NAMALWA (cell line): ENCODE measurements around the gene PARVG.

Experiments used
- DNase-seq: peaks from one replicate; pipeline ENCODE4 v3.0.0-alpha.2; 2015; ENCODE audit warnings: low spot score

Gene PARVG

DNA sequence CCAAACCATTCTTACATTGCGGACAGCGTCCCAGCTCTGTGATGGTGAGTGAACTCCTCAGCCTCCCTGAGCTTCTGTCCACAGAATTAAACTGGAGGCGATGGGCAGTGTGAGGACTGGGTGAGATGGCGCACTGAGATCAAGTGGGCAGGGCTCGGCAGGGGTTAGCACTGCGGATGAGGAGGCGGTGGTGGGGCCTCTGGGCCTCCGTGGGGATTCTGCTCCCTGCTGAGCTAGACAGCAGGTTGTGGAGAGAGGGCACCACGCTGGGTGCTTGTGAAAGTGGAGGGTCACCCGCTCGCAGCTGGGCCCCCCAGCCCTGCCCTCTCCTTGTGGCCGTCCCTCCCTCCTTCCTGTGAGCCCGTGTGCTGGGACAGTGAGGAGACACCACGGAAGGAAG, 25.6 kb upstream of the PARVG start:
- no peak for DNase-seq

DNA sequence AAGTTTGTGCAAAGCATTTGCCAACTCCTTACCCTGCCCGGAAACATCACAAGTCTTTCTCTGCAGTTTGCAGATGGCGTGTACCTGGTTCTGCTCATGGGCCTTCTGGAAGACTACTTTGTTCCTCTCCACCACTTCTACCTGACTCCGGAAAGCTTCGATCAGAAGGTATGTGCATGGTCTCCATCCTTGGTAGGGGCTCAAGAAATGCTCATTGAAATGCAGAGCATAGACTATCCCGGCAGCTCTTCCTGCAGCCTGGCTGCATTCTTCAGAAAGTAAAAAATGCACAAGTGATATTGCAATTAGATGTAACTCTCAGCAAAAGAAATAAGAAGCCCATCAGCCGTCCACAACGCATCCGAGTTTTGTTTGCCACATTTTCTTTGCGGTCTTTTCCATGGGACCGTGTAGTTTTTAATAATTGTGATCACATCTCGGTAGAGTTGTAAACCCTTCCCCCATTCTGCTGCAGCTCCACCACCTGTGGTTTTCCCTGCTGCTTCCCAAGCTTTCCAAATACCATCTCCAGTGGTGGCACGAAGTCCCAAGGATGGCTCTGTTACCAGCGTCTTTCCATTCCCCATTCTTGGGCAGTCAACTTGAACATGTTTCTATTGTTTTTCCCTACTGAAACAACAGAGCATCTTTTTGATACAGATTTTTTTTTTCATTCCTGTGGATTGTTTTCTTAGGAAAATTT, 22.7 kb upstream of the PARVG start:
- no peak for DNase-seq

DNA sequence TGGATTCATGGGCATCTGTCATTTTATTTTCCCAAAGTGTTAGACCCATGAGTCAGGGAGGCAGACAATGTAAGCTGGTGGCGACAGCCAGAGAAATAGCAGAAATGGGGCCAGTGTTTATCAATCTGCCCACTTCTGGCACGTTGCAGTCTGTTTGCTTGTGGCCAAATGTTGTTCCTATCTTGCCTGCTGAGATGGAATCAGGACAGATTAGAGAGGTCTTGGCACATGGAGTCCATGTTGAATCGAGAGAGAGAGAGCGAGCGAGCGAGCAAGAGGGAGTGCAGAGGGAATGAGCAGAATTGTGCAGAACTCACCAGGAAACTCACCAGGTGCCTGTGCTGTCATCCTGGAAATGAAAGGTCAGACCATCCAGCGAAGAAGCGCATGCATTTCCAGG, 21.9 kb upstream of the PARVG start:
- no peak for DNase-seq

DNA sequence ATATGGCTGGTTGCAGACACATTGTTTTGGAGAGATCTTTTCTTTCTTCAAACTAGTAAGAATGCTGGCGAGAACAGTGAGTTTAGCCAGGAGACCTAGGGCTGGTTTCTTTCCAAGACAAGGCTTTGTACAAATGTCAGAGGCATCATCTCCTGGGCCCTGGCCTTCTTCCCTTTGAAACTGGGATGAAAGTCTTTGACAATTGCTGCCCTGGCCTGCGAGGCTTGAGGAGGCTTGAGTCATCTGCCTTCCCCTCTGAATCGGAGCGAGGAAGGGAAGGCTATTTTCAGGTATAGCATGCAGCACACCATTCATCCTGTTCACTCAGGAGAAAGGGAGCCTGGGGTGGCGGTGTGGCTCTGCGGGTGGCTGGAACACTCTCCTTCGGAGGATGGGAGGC, 21.5 kb upstream of the PARVG start:
- no peak for DNase-seq

DNA sequence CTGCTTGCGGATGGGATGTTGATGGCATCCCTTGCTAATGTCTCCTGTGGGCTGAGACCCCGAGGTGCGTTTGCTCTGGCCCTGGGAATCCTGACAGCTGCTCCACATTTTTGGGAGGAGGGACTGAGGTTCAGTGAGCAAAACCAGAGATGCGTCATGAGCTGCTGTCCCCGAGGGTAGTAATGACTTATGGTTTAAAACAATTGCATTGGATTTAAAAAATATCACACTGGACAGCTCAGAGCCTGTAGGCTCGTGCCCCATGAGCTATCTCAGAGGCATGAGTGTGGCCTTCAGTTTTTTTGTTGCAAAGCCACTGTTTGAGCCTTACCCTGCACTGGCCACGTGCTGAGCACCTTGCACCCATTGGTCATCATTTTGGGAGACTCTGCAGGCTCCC, 20.9 kb upstream of the PARVG start:
- DNase-seq = no peak

DNA sequence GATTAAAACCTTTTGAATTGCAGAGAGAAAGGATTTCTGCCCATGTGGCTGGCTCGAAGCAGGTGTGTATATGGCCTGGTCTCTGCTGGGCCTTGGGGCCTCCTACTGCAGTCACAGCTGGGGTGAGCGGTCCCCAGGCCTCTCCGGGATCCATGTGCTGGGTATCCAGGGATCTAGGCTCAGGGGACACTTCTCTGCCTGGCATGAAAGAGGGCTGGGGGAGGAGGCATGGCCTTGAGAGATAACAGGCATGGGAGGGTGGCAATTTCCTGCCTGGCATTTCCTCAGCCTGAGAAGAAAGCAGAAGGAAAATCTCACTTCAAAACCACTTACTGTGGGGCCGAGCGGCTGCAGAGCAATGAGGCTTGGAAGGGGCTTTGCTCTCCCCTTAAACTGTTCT, 20.3 kb upstream of the PARVG start:
- DNase-seq = no peak

DNA sequence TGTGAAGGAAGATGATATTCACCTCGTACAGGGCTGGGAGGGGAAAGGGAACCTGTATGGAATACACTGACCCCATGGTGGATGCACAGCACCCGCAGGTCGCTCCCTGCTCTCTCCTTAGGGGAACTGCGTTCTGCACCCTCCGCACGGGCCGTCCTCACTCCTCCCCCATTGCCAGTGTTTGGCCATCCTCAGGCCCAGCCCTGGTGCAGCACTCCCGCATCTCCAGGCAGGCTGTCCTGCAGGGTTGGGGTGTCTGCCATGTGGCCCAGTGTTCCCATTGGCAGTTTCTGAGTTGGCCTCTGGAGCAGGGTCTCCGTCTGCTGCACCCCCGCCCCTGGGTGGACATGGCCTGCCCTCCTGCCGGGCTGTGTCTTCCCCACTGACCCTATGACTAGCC, 19.1 kb upstream of the PARVG start:
- no peak for DNase-seq

DNA sequence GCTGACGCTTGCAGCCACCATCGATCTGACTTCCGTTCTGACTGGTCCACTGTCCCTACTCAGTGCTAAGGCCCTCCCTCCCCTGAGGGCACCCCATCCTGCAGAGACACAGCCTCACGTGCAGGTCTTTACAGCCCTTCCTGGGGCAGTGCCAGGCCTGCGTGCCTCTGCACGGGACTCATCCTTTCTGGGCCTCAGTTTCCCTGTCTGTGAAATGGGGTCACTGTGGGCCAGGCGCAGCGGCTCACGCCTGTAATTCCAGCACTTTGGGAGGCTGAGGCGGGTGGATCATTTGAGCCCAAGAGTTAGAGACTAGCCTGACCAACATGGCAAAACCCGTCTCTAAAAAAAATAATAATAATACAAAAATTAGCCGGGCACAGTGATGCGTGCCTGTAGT, 17.8 kb upstream of the PARVG start:
- DNase-seq = no peak

DNA sequence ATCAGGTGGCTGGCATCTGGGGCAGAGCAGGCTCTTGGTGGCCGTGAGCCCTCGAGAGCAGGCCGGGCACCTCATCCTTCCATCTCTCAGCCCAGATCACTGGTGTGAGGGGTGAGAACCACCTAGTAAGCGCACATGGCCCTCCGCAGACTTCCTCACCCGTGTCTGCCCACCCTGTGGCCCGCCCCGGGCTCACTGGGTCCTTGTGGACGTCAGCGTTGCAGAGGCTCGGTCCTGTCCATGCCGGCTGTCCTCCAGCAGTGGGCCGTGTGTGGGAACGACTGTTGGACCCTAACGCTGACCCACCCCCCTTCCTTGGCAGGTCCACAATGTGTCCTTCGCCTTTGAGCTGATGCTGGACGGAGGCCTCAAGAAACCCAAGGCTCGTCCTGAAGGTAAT, 17.2 kb upstream of the PARVG start:
- DNase-seq = no peak

DNA sequence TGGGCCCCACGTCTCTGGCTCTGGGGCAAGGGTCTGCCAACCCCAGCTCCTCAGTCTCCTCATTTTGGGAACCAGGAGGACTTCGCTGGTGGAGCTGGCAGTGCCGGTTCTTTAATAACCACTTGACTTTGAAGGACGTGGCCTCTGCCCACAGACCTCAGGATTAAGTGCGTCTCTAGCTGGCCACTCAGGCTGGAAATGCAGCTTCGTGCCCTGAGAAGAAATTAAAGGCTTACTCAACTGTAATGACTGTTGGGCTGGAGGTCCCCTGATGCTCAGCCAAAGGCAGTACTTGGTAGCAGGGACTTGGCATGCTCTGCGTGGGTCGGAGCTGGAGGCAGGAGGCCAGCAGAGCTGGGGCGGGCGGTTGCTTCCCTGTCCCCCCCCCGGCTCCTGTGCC, 16.7 kb upstream of the PARVG start:
- no peak for DNase-seq

DNA sequence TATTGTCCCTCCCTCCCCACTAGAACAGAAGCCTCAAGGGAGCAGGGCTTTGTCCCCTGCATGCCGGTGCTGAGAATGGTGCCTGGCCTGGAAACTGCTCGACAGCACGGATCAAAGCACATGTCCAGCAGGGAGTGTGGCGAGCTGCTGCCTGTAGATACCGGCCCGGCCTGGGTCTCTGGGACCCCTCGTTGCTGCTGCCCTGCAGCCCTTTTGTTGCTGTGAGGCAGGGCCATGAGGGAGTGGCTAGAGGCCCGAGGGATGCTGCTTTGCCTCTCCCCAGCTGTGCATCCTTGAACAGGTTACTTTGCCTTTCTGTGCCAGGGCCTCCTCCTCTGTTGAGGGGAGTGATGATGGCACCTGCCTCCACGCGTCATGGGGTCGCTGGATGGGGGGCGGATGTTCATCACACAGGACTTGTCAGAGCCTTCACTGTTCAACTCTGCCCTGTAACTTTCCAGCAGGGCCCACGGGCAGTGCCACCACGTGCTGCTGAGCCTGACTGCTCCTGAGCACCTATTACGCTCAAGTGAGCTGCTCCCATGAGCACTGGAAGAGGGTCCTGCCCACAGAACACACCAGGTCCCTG, 15.3 kb upstream of the PARVG start:
- no peak for DNase-seq

DNA sequence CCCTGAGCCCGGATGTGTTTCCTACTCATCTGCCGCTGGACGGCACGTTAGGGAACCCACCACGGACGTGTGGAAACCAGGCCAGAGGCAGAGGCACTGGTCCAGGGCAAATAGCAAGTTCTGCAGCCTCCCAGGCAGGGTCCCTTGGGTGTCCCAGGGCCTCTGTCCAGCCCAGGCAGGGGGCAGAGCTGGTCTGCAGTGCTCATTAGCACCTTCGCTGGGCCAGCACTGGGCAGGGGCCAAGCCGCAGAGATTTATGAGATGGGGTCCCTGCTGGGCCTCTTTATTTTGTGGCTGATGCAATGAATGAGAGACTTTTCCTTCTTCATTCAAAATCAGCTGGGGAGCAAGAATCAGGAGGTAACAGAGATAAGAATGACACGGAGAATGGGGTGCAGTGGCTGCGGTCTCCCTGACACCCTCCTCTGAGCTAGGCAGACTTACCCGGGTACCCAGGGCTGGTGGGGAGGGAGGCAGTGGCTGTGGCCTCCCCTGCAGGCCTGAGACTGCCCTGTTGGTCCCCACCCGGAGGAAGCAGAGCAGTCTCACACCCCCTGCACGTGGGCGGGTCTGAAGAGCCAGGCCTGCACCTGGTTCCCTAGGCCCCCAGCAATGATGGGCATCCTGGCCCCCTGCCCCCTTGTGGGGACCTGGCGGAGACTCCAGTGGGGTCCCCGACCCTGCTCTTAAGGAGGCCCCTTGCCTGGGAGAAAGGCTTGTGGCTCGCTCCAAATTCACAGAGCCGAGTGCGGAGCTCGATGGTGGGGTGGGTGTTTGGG, 14.0 kb upstream of the PARVG start:
- DNase-seq = no peak

DNA sequence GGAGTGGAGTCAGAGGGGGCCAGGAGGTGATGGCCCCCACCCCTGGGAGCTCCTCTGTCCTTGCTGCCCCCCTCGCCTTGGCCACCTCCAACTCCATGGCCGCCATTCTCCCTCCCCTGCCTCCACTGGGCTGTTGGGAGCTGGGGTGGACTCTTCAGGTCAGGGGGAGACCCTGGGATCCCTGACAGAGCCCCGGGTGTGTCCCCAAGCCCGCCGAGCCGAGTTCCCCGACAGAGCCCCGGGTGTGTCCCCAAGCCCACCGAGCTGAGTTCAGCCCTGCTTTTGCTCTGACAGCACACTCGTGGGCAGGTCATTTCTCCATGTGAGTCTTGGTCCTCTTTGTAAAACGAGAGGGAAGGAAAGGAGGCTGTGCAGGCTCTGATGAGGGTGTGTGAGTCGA, 13.2 kb upstream of the PARVG start:
- DNase-seq = no peak

DNA sequence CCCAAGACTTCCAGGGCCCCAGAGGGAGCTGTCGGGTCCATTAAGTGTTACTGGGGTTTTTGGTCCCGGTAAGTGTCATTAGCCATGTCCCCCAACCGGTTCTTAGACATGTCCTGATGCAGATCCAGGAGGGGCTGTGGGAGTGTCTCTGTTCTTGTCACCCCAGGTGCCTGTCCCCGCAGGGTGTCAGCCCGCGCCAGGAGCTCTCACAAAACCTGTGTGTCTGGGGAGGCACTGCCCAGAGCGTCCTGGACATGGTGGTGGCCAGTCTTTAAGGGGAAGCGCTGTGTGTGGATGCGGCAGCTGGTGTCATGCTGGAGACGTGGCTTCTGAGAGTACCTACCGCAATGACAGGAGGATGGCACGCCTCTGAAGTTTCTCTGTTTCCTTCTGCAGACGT, 12.5 kb upstream of the PARVG start:
- no peak for DNase-seq

DNA sequence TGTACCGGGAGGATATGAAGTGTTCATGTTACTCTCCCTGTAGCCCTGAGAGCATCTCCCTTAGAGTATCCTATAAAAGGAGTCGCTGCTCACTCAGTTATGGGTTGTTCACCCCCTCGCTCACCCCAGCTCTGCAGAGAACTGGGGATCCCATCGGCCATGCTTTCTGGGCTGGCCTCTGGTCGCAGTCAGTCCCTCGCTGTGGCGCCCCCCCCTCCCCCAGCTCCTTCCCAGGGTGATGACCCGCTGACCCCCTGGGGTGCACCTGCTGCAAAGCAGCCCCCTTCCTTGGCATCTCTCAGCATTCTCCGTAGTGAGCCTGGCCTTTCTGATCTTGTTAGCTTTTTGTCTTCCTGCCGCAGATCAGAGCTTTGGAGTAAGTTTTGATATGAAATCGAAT, 10.3 kb upstream of the PARVG start:
- DNase-seq = no peak

DNA sequence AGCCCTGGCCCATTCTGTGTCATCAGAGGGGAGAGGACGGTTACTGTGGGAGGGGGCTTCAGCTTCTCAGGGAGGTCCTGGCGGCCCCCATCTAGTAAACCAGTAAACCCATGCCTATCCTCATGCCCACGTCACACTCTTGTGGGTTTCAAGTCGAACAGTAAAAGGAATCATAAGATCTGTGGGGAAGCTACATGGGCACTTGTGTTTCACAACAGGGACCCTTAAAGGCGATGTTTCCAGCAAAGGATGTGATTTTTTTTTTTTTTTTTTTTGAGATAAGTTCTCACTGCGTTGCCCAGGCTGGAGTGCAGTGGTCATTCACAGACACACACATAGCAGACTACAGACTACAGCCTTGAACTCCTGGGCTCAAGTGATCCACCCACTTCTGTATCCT, 9.2 kb upstream of the PARVG start:
- DNase-seq = no peak

DNA sequence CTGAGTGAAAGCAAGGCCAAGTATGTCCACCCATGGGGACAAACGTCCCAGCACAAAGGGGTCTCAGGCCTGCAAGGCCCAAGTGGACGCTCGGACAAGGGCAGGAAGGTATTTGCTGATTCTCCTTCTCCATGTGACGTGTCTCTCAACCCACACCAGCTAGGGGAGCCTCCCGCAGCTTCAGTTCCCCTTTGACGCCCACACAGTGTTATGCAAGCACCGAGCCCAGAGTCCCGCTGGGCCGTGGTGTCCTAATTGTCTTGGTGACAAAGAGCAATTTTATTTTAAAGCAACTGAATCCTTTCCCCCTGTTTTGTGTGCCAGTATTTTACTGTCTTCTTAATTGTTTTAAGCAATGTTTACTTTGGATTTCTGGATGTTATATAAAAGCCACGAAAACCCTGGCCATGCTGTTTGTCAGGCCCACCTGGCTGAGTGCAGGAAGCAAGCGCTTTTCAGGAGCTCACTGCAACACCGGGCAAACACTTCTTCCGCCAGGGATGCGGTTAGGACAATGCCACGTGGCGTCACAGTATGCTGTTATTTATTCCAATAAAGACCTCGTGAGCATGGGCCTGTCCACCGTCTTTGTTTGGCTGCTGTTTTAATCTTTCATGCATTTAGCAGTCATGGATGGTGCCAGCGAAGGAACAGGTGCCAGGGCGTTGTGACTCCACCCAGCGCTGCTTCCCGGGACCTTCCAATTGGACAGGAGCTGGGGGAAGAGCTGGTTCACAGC, 8.2 kb upstream of the PARVG start:
- DNase-seq = no peak

DNA sequence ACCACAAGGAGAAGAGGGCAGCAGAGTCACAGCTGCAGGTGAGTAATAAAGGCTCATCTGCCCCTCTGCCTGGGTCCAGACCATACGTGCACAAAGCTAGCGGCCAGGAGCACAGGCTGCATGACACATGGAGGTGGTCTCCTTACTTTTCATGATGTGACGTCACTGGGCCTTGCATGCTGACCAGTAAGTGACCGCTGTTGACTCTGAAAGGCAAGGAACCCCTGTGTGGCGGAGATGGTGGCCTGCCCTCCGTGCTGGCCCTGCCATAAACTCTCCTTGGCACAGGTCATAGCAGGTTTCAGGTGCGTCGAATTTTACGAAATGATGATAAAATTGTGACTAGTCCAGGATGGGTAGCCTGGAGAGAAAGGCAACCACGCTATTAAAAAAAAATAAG, 7.6 kb upstream of the PARVG start:
- no peak for DNase-seq

DNA sequence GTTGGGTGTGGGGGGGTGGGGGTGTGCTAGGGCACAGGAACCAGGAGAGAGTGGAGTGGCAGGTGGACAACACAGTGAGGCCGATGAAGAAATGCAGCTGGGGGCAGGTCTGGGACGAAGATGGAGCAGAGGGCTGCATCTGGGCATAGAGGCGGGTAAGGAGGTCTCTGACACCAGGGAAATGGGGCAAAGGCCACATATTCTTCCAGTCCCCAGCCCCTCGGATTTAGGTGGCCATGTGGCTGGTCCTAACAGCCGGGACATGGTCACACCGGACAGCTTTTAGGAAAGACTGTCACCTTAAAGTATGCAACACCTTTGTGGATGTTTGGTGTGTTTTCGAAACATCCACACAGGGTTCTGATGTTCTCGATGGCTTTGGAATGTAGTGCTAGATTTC, 5.0 kb upstream of the PARVG start:
- DNase-seq = no peak

DNA sequence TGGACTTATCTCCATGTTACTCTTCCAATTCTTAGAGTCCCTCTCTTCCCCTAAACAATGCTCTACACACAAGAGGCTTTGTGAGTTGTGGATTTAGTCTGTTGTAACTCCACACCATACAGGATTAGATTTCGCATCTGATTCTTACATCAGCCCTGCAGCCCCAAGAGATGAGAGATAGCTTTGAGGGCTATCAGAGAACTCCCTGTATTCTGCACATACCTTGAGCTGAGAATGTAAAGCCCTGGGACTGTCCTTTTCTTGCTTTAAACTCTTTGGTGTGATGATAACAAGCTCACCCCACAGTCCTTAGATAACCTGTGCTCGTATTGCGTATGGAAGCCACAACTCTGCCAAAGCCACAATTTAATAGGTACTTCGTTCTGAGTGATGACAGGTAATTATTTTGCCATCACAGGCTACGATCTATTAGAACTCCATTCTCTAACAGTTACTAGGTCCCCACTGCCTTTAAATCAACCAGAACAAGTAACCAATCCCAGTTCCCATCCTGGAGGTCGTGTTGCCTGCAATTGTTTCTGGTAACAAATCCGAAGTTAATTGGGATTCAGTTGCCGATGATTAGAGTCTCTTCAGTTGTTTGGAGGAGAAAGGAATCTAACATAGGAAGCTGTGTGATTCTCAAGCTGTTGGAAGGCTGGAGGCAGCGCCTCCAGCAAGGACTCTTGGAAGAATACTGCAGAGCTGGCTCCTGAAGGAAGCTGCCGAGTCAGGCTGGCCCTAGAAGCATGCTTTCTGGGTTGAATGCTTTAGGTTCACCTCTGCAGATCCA, 1.3 kb upstream of the PARVG start:
- no peak for DNase-seq

DNA sequence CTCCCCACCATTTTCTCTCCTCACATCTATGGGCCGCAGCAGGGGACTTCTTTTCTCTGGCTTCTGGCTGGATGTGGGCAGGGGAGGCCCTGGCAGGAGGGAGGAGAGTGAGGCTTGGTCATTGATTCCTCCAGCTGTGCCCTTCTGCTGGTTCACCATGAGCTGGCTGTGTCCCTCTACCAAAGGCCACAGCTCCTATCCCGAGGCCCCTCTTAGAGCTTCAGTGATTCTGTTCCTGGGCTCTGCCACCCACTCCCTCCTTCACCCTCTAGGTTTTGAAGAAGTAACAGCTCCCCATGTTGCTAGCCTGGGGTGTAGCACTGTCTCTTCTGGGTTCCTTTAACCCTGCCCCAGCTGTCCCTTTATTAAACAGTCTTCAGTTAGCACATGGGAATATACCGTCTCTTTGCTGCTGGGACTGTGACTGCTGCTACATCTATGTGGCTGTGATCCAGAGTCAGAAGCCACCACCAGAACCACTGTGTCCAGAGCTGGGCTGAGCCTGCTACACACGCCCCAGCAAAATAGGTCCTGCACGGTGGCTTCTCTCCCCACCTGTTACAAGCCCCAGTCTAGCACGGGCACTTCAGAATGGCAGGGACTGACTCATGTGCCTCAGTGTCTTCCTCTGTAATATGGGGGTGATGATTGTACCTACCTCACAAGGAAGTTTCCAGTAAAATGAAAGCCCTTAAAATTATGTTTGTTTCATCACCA, 578 bp upstream of the PARVG start:
- DNase-seq = no peak
